Activated T-helper 9 cell treated with anti-CD3 and anti-CD28 coated beads, Interleukin-2, amount 50 U/mL, for 16 hours (primary cell): Measurements from ENCODE around the gene ERCC4.

ENCODE experiments used
- DNase-seq: peaks from one replicate; pipeline ENCODE4 v3.0.0-alpha.2; 2020; ENCODE audit warnings: low read depth

Gene ERCC4

DNA sequence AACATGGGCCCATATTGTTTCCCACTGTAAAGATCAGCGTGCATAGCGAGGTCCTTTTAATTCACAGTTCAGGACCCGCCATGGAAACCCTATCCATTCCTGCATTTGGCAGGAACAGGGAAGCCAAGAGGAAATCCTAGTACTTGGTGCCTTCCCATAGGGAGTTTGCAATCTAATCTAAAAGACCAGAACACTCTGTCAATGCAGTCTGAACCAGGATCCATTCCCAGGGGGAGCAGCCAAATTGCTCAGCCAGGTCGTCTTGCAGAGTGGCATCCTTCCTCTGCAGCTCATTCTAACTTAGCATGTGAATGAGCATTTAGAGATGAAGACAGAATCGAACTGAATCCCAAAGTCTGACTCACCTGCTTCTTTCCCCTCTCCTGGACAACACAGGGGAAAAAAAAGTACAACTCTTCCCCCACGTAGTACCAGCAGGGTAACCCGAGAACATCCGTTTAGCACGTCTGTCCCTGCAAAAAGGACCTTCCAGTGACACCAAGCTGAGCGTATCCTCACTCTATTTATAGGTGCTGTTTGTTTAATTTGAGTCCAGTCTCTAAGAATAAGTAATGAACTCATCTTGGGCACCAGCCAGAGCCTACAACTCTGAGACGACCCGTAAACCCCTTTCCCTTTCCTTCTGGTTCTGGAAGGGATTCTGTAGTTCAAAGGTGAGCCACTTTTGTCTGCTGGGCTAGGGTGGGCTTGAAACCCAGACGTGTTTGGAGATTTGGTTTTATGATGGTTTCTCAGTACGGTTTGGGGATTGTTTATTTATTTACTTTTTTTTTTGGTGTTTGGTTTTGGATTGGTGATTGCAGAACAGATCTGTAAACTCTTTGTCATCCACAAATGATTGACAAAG is 74.5 kb downstream of the ERCC4 start:
- DNase-seq, result no peak

DNA sequence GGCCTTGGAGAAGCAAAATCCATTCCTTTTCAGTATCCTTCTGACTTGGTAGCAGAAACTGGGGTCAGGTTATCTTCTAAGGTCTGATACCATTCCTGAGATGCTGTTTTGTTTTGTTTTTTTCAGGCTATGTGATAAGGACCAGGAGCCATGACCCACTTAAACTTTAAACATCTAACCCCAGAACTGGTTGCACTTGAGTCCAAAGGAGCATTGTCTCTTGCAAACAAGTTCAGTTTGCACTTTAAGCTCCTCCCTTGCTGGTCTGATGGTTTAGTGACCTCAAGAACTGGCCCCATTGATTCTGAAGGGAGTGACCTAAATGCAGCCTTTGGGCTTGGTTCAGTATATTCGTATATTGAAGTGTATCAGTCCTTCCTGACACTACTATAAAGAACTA is 75.2 kb downstream of the ERCC4 start:
- no peak for DNase-seq

DNA sequence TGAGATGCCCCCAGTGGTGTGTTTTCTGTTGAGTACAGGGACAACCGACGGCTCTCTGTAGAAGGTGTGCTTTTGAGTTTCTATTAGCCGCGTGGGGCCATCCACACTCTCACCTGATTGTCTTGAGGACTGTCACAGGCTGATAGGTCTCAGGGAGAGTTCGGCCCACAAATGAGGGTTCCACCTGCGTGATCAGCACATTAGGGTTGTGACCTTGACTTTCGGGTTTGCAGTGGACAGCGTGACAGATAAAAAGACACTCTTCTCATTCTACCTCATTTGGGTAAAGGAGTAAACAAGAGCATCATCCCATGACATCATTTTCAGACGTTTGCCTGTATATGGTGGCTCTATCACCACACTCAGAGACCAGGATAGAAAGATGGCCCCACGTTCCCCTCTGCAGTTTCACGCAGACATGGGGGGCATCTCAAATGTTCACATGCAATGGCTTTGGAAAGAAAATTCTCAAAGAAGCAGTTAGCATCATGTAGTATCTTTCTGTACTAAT is 76.9 kb downstream of the ERCC4 start:
- DNase-seq, result no peak

DNA sequence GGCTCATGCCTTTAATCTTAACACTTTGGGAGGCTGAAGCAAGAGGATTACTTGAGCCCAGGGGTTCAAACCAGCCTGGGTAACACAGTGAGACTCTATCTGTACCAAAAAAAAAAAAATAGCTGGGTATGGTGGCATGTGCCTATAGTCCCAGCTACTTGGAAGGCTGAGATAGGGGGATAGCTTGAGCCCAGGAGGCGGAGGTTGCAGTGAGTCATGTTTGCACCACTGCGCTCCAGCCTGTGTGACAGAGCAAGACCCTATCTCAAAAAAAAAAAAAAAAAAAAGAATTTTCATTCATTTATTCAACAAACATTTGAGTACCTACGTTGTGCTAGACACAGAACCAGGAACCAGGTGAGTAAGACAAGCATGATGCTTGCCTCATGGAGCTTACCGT is 77.6 kb downstream of the ERCC4 start:
- no peak for DNase-seq

DNA sequence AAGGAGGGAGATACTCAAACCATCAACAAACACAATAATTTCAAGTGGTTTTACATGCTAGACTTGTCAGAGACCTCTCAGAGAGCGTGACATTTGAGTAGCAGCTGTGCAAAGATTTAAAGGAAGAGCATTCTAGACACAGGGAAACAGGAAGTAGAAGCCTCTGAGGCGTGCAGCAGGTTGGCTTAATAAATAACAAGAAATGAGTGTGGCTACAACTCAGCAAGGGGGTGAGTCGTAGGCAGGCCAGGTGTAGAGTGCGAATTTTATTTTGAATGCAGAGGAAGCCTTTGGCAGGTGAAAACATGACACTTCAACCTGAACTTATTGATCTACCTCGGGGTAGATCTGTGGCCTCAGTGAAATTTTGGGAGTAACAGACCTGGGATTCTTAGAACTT is 78.0 kb downstream of the ERCC4 start:
- DNase-seq, result no peak

DNA sequence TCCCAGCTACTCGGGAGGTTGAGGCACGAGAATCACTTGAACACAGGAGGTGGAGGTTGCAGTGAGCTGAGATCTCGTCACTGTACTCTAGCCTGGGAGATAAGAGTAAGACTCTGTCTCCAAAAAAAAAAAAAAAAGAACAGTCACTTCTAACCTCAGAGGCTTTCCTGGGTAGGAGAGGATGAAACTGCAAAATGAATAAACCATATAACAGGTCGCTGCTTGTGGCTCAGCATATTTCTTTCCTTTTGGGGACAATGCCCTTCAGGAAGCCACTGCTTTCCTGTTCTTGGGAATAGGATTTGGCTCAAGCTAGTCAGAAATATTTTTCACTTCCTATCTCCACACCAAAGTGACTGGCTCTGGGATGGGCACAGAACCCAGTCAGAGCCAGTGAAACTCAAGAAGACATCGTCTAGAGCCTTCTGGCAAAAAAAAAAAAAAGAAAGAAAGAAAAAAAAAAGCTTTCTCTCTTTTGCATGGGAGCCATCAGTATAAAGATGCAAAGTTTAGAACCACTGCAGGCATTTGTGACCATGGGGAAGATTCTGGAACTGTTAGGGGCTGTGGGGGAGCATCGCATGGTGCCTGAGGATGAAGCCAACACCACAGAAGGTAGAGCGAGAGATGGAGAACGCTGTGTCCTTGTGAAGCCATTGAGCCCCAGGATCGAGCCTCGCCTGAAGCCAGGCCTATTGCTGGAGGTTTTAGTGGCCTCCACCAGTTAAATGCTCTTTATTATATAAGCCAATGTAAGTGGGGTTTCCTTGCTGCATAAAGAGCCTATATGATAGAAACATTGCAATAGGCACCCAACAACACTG is 79.3 kb downstream of the ERCC4 start:
- no peak for DNase-seq

DNA sequence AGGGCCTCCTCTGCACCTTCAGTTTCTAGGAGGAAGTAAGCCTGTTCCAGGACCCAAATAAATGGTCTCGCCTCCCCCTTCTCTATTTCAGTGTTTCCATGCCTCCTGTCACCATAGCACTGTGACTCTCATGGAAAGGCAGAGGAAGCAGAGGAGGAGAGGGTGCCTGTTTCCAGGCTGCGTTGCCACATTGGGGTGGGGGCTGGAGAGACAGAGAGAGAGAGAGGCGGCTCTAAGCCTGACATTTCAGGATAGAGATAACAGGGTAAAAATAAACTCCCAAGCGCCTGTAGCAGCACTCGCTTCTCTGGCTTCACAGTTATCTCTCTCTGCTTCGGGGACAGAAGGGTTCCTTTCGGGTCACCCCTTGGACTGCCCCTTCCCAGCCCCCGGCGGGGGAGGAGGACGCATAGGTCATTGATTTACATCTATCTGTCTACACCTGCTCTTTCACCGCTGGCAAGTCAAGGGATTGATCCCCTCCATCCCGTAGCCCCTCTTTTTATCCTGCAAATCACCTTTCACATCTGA is 80.0 kb downstream of the ERCC4 start:
- DNase-seq, result no peak

DNA sequence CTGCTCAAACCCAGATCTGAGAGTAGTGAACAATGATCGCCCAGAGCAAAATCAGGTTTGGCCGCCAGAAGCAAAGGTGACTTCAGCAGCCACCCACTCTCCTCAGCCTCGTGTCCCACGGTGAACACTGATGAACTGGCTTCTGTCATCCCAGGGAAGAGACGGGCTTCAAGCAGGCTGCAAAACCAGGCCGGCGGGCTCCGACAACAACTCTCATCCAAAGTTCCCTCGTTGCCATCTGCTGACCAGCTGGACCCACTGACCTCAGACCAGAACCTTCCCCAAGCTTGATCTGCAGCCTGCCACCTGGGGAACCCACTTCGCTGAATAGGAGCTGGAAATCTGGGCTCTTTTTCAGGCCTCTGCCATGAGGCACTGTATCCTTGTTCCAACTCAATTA is 81.6 kb downstream of the ERCC4 start:
- no peak for DNase-seq
